ENCODE results near the gene CXorf66.
A peak's percentile ranks its signal among the peaks of the same experiment; 100 is the strongest.

CXorf66 gene

DNA sequence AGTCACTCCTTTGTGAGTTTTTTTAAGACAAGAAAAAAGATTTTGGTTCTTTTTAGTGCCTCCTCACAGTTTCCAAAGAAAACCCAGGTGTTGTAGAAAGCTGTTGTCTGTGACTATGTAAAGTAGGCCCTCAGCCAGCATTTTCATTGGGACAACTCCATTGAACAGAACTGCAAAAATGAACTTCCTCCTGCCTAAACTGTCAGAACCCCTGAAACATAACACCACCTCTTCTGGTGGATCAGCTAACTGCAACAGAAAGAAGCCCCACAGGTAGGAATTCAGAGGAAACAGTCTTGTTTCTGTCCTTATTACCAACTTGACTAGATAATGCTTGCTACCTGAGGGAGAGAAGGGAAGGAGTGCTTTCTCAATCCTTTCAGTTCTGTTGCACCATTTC is 29.1 kb downstream of the CXorf66 start:
- H3K4me3 ChIP-seq (ENCODE audit: low read depth, low read length) = no peak overlapping the region
- TF ChIP-seq, protein P1, sequence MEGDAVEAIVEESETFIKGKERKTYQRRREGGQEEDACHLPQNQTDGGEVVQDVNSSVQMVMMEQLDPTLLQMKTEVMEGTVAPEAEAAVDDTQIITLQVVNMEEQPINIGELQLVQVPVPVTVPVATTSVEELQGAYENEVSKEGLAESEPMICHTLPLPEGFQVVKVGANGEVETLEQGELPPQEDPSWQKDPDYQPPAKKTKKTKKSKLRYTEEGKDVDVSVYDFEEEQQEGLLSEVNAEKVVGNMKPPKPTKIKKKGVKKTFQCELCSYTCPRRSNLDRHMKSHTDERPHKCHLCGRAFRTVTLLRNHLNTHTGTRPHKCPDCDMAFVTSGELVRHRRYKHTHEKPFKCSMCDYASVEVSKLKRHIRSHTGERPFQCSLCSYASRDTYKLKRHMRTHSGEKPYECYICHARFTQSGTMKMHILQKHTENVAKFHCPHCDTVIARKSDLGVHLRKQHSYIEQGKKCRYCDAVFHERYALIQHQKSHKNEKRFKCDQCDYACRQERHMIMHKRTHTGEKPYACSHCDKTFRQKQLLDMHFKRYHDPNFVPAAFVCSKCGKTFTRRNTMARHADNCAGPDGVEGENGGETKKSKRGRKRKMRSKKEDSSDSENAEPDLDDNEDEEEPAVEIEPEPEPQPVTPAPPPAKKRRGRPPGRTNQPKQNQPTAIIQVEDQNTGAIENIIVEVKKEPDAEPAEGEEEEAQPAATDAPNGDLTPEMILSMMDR (IDR thresholded peaks at IDR 0.05; ENCODE audit: low read depth, low read length) = no peak
- DNase-seq (ENCODE audit: low read depth, low spot score) = no peak
- in situ Hi-C loops (cut with HindIII; ENCODE audit: low sequenced_read_pairs) = no loop called here

DNA sequence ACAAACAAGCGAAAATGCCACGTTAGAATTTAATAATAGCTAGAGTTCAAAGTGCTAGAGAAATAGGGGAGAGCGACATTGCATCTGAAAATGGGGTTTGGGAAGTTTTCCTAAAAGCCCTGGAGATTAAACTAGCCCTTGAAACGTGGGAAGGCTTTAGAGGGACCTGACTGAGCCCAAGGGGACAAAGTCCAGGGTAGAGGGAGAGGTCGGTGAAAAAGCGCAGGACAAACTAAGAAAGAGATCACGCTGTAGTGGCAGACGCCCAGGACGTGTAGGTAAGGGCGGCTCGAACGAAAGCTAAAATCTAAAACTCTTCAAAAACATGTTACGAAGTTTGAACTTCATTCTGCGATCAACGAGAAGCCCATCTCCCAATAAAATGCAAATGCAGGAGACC is 31.4 kb downstream of the CXorf66 start:
- H3K4me3 ChIP-seq (ENCODE audit: low read depth, low read length) = peak overlapping the region; percentile 71
- TF ChIP-seq, protein P1 (IDR thresholded peaks at IDR 0.05; ENCODE audit: low read depth, low read length) = no peak
- no peak for DNase-seq (ENCODE audit: low read depth, low spot score)
- in situ Hi-C loops (cut with HindIII; ENCODE audit: low sequenced_read_pairs) = no loop called here

DNA sequence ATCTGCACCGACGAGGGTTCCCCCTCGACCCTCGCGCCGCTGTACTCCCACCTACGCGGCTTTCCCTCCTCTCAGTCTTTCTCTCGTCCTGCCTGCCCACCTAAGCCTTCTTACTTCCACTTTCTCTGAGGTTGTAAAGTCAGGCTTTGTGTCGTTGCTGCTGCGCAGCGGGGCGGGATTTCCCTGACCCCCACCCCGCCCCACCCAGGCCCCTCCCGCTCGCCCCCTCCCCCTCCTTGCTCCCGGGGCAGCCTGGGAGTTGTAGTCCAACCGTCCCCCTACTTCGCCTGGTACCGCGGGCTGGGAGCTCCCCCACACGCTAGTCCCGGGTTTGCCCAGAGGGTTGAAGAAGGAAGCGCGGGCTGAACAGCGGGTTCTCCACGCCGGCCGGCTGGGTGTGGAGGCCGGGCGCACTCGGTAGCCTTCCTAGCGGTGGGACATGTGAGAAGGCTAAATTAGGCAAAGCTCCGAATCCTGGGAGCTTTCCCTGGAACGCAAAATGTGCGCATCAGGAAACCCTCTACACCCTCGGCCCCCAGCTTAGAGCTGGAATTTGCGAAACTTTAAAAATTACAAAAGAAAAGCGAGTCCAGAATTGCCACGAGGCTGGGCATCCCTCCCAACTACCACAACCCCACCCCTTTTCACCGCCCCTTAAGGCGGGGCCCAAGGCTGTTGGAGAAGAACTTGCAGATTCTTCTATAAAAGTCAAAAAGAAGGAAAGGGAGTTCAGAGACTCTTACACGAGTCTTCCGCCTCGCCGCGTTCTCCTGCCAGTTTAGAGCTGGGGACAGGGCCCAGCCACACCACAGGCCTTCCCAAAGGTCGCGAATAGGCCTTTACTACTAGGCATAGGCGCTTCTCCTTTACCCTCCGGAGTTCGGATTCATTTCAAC is 32.2 kb downstream of the CXorf66 start, which contains the start of gene ATP11C:
Gene ATP11C (minus strand): TSS at position 153 of the 896 bp plus-strand sequence. CDS start 1,011 bp downstream, outside the sequence.
- TF ChIP-seq, protein P1 (IDR thresholded peaks at IDR 0.05; ENCODE audit: low read depth, low read length) = peak; percentile 17
- peak within 1 kb of the TSS; percentile 71 for H3K4me3 ChIP-seq (ENCODE audit: low read depth, low read length)
- in situ Hi-C loops (cut with HindIII; ENCODE audit: low sequenced_read_pairs) = no loop called here
- peak; percentile 84 for DNase-seq (ENCODE audit: low read depth, low spot score)

DNA sequence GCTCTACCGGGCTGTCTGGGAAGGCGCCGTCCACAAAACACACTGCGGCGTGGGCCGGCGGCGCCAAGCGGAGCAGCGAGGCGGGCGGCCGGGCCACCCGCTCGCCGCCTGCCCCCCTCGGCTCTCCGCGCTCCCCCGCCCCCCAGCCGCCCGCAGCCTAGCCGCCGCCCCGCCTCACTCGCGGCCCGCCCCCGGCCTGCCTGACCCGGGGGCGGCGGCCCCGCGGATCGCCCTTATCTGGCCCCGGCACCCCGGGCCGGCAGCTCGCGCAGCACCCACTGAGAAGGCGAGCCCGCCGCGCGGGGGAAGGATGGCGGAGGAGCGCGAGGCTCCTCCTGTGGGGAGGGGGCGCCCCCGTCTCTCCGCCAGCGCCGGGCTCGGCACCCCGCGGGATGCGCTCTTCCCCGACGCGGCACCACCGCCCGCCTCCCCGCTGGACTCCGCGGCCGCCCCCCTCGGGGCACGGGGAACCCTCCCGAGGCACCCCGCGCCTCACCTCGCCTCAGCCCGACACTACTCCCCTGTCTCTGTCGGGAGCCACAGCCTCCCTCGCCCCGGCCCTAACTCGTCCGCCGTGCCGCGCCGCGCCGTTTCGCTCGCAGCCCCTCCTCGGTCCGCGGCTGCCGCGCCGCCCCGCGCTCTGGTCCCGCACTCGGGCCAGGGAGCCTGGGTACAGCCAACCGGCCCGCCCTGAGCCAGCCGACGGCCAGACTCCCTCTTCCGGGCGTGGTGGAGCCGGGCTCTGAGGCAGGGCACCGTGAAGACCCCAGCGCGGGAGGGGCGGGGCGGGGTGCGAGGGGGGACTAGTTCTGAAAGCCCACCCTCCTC is 33.0 kb downstream of the CXorf66 start:
- TF ChIP-seq, protein P1 (IDR thresholded peaks at IDR 0.05; ENCODE audit: low read depth, low read length) = no peak
- H3K4me3 ChIP-seq (ENCODE audit: low read depth, low read length) = peak overlapping the region; percentile 71
- no peak for DNase-seq (ENCODE audit: low read depth, low spot score)
- in situ Hi-C loops (cut with HindIII; ENCODE audit: low sequenced_read_pairs) = no loop called here

DNA sequence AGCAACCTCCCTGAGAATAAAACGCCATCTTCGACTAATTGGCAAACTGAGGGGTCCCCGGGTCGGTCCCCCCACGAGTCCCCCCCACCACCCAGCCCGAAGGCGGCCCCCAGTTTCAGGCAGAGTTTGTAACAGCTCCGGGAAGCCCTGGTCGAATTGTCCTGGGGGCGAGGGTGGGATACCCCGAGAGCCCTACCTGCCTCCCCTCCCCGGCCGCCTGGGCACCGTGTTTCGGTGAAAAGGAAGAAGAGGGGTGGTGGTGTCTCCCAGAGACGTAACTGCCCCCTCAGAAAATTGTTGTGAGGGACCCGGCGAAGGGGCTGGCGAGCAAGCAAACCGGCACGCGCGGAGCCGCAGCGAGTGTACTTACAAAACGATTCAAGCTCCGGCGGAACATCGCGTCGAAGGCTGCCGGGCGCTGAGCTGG is 33.7 kb downstream of the CXorf66 start:
- TF ChIP-seq, protein P1 (IDR thresholded peaks at IDR 0.05; ENCODE audit: low read depth, low read length) = no peak
- DNase-seq (ENCODE audit: low read depth, low spot score) = no peak
- in situ Hi-C loops (cut with HindIII; ENCODE audit: low sequenced_read_pairs) = no loop called here
- peak overlapping the region; percentile 71 for H3K4me3 ChIP-seq (ENCODE audit: low read depth, low read length)

DNA sequence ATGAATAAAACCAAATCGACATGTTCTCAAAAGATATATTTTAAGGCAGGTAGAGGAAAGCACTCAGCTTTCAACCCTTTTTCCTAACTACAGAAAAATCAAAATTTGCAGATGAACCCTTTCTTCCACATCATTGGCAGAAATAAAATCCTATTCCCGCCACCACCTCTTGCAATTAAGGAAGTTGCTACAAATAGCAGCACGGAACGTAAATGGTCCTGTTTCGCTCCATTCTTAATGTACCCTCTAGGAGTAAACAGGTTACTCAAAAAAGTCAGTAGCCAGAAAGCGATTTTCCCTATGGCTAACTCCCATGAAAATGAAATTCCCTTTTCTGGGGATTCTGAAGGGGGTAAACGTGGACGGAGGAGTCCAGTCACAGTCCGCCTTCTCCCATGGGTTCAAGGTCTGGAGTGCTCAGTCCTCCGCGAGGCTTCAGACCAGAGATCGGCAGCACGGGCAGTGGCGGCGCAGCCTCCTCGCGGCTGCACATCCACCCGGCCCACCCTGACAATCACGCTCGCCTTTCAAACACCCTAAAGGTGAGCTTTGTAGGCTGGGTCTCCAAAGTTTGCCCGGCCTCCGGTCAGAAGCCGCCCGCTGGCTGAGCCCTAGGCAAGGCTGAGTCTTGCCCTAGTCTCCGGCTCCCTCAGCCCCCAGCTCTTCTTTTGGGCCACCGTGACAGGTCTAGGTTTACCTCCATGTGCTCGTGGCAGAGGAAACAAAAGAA is 34.2 kb downstream of the CXorf66 start:
- TF ChIP-seq, protein P1 (IDR thresholded peaks at IDR 0.05; ENCODE audit: low read depth, low read length) = no peak
- in situ Hi-C loops (cut with HindIII; ENCODE audit: low sequenced_read_pairs) = no loop called here
- DNase-seq (ENCODE audit: low read depth, low spot score) = no peak
- H3K4me3 ChIP-seq (ENCODE audit: low read depth, low read length) = peak overlapping the region; percentile 71

All from astrocyte of the spinal cord (primary cell).